ENCODE data around the gene APBB2.
"Not testable (repeated sequence)": the region's sequence is repeated elsewhere in the genome, so short reads cannot be mapped to it uniquely, and the experiment has no call there.

APBB2 gene

DNA sequence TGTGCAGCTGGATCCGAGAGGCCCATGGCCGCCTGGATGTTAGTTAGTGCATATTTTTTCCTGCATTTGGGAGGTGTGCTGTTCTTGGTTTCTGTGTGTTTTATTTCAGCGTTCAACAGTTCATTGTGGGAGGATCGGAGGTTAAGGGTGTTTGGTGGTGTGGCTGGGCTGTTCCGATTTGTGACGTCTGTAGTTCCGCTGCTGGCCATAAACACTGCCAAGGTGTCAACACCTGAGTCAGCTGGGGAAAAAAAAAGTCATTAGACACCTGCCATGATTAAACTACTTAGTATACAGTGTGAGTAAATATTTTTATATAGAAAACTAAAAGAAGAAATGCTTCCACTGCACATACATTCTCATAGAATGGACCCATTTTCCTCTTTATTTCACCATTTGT lies 200.2 kb downstream of the APBB2 start:
- no peak for DNase-seq (ENCODE audit: low read depth)

DNA sequence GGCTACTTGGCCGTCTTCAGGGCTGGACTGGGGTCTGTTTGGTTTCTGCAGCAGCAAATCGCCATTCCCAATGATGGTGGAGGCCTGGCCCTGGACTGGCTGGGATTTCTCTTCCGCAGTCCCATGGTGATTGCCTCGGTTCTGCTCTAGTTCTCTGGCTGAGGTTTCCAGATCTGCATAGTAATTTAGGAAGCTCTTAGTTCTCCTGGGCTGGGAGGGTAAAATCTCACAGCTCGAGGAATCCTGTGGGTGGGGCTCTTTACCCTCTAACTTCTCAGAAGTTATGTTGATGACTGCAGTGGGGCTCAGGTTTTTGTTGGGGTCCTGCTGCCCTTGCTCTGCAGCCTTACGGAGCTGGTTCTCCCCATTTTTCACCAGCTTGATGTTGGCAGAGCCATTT lies 200.6 kb downstream of the APBB2 start:
- DNase-seq (ENCODE audit: low read depth): no peak

DNA sequence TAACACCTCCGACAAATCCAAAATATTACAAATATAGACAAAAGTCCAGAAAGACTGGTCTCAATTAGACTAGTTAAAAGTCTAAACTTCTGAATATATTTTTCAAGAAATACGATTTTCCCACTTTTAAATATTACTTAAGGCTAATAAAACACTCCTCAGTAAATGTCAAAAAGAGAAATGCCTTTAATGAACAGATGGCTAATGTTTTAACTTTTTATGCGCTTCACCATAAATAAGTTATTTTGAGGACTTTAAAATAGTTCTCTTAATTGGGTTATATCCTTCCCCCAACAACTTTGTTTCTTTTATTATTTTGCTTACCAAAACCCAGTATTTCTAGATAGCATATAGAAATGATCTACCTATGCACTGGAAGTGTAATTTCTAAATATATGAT lies 201.4 kb downstream of the APBB2 start:
- DNase-seq (ENCODE audit: low read depth): no peak

DNA sequence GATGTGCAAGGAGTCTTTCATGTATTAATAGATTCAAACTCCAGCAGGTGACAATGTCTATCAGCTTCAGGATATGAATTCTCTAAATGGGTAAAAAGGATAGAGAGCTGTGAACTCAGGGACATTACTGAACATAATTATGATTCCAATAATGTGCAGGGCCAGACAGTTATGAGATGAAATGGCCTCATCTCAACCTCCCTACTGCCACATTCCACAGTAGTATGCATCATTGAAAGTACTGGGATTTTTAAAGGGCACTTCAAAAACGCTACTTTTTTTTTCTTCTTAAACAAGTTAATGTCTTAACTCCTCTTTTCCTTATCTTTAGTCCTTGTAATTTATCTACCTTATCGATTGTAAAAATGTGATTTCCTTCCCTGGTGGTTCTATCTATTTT lies 202.0 kb downstream of the APBB2 start:
- DNase-seq (ENCODE audit: low read depth): no peak

DNA sequence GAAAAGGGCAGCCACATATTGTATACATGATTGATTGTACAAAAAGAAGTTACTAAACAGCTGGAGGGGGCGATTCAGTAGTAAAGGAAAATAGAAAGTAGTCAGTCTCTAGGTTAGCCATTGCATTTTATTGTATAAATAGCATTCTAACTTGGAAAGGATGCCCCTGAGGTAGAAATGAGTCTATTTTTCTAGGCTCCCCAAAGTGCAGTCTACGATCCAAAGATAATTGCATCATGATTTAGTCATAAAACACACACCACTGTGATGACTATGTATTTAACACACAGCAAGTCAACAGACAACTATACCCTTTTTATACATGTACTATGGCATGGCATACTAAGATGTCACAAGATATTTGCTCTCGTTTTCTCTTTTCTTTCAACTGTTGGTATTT lies 204.9 kb downstream of the APBB2 start:
- DNase-seq (ENCODE audit: low read depth): no peak

DNA sequence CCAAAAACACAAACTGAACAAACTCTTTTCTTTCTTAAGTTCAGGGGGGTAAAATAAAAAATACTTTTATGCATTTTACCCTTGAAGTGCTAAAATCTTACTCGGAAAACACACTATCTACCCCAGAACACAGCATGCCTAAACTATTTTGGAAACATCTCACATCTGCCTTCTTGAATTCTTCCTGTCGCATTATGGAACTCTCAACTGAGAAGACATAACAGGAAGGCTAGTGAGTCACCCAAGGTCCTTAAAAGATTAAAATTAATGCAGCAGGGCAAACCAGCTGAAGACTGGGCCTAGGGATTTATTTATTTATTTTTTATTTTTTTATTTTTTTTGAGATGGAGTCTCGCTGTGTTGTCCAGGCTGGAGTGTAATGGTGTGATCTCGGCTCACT lies 208.2 kb downstream of the APBB2 start:
- DNase-seq (ENCODE audit: low read depth): no peak

DNA sequence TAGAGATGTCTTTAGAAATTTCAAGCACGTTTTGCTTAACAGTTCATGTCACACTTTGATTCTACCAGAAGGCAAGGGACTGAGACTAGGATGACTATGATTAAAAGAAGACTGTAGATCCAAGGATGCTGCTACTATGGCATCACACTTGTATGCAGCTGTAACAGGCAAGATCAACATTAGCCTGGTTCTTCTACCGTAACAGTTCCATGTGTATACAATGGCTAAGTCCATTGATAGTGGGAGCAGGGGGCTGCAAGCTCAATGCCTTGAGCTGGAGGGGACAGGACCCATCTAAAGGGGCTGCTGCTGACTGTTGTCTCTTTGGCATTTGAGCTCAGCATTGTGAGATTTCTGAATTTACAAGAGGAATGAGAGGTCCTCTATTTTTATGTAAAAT lies 212.0 kb downstream of the APBB2 start:
- DNase-seq (ENCODE audit: low read depth): no peak

DNA sequence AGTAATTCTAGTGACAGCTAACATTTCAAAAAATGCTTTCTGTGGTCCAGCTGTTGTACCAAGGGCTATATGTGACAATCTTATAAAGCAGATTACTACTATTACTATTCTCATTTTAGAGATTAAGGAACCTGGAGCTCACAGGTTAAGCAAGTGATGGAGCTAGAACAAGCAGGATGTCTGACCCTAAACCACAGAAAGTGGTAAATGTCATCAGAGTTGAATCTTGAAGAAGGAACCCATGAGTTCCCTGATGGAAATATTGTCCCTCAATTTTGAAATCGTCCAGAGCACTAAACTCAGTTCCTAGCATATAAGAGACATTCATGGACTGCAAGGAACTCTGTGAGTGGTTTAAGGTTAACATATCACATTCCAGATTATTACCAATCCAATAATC lies 214.0 kb downstream of the APBB2 start:
- DNase-seq (ENCODE audit: low read depth): no peak

DNA sequence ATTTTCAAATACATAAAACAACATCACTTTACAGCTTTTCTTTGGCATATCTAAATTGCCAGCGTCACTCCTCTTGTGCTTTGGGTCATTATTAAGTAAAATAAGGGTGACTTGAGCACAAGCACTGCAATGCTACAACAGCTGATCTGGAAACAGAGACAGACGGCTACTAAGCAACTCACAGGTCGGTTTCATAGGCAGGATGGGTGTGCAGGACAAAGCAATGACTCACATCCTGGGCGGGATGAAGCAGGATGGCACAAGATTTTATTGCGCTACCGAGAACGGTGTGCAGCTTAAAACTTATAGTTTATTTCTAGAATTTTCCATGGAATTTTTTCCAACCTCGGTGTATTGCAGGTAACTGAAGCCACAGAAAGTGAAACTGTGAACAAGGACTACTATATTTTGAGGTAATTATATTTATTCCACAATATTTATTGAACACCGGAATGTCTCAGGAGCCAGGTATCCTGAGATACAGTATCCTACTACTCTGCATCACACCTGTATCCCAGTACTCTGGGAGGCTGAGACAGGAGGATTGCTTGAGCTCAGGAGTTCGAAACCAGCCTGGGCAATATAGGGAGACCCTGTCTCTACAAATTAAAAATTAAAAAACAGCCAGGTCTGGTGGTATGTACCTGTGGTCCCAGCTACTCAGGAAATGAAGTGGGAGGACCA lies 215.5 kb downstream of the APBB2 start:
- no peak for DNase-seq (ENCODE audit: low read depth)

DNA sequence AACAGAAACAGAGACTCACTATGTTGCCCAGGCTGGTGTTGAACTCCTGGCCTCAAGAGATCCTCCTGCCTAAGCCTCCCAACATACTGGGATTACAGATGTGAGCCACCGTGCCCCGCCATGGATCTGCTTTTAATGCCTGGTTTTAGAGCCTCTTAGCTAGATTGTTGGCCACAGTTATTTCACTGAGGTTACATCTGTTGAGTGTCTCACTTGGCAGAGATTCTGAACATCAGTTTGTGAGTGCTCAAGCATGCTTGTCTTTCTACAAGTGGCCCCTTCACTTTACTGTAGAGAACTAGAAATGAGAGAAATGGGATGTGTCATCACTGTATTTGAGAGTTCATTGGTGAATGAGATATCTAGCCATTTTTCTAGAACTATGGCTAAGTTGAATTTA lies 218.5 kb downstream of the APBB2 start:
- DNase-seq (ENCODE audit: low read depth): no peak

DNA sequence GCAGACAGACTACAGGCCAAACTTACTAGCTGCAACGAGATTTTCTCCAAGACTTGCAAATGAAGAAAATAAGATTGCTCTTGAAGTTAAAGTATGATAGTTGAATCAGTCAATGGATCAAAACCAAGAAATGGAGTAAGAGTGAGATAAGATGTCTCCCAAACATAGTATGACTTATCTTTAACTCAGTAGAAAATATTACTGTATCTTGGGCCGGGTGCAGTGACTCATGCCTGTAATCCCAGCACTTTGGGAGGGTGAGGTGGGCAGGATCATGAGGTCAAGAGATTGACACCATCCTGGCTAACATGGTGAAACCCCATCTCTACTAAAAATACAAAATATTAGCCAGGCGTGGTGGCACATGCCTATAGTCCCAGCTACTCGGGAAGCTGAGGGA lies 220.0 kb downstream of the APBB2 start:
- DNase-seq (ENCODE audit: low read depth): not testable (repeated sequence)

DNA sequence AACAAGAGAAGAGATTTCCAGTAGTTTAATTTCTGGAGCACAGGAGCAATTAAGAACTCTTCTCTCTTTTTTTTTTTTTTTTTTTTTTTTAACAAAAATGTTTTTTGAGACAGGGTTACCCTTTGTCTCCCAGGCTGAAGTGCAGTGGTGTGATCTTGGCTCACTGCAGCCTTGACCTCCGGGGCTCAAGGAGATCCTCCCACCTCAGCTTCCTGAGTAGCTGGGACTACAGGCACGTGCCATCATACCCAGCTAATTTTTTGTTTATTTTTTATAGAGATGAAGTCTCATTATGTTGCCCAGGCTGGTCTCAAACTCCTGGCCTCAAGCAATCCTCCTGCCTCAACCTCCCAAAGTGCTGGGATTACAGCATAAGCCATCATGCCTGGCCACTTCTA lies 221.0 kb downstream of the APBB2 start:
- not testable (repeated sequence) for DNase-seq (ENCODE audit: low read depth)

DNA sequence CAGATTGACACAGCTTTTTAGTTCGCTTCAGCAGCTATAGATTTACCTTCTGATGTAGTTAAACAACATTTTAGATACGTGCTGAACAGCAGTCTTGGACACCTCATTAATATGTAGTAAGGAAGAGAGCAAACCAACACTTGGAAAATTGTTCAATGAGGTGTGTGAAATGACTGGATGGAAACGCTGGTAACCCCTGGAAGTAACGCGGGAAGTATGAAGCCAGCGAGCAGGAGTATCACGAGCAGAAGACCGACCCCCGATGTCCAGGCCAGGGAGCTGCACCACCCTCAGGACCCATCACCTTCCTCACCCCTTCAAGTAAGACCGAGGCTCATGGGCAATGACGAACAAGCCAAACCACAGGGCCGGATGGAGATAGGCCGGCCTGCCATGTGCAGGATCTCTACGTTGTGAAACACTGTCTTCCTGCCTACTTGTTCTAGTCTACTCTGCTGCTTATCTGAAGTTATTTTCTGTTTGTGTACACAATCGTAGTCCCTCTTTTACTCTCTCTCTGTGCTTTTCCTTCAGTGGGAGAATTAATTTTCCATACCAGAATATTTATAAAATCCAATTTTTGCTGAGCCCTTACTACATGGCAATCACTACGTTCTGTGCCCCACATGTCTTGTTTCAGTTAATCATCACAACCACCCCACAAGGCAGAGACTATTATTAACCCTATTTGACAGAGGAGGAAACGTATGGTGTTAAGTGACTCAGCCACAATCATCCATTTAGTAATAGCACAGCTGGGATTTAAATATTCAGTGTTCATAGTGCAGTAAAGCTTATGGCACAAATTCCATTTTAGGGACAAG lies 221.7 kb downstream of the APBB2 start:
- no peak for DNase-seq (ENCODE audit: low read depth)

DNA sequence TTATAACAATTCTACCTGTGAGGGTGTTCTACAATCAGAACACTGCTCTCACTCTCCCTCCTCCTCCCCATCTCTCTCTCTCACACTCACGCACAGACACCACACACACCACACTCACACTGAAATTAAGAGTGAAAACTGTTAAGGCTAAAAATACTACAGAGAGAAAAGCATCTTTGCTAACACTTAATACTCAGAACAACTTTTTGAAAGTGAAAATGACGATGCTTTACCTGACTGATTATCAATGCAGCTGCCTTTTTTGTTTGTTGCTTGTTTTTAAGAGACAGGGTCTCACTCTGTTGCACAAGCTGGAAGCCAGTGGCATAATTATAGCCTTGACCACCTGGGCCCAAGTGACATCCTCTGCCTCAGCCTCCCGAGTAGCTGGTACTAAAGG lies 222.4 kb downstream of the APBB2 start:
- no peak for DNase-seq (ENCODE audit: low read depth)

DNA sequence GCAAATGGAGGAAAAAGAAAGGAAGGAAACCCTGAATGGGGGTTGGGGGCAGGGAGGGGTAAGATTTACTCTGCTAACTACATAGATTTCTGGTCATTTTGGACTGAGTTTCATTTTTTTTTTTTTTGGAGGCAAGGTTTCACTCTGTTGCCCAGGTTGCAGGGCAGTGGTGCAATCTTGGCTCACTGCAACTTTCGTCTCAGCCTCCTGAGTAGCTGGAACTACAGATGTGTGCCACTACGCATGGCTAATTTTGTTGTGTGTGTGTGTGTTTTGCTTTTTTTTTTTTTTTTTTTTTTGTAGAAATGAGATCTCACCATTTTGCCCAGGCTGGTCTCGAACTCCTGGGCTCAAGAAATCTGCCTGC lies 223.5 kb downstream of the APBB2 start:
- no peak for DNase-seq (ENCODE audit: low read depth)

DNA sequence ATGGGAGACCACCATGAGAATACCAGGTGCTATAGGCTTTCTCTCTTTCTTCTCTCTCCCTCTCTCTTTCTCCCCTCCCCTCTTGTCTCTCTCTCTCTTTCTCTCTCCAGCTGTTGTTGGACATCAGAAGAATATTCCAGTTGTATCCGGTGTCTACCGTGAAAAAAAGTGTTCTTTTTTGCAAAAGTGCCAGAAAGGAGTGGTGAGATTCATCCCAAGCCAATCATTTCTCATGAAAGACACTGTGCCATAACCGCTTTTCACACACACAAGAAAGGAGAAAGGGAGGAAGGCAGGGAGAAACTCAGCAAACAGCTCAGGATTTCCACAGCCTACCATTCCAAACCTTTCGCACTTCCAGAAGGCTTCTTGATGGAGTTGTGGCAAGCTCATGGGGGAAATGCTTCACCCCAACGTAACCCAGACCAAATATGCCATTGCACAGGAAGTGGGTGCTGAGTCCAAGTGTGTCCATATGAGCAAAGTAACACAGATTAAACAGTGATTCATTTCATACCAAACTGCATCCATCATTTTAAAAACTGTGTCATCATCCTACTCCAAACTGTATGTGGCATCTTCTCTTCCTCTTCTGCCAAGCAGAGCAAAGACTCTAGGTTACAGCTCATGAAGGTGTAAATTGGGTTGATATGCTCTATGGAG lies 224.0 kb downstream of the APBB2 start:
- DNase-seq (ENCODE audit: low read depth): no peak

DNA sequence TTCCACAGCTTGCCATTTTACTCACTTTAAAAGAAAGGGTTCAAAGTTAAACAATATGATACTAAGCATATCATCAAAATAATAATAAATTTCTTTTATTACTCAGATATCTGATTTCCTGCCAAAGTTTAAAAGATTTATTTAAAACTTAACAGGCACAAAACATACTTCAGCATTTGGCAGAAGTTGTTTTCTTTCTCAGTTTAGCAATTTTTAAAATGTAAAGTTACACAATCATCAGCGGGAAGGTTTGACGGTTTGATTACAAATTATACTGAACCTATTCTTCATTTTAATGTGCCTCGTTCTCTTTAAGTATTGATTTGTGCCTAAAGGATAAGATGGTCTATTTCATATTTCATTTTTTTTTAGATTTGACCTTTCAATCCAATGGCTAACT lies 227.2 kb downstream of the APBB2 start:
- no peak for DNase-seq (ENCODE audit: low read depth)

DNA sequence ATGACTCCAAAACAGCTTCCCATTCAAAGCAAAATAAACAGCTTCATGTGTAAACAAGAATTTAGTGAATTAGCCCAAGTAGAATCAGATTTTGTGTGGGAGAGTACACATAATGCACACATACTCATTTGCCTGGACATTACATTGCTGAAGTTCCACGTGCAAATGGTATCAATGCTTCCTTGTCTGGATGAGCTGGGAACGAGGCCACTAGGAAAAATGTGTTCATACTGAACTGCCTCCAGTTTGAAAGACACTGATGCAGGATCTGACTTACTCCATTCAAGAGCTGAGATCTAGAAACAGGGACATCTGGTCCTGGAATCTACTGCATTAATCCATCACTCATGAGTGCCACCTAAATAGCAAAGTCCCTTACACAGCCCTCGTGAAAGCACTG lies 228.0 kb downstream of the APBB2 start:
- no peak for DNase-seq (ENCODE audit: low read depth)

DNA sequence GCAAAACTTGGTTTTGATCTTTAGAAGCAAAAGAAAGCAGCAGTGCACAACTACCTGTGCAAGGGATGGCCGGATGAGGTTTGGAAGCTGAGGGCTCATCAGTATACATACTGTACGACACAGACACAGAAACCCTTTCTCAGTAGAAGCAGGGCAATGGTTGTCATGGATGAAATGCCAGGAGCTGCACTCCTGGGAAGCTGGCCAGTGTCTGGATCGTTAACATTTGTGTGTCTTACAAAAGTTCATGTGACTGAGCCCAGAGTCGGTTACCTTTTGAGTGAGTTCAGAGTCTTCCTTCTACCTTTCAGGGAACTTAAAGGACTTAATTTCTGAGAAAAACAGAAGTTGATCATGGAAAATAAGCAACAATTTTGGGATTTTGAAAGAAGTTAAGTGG lies 230.3 kb downstream of the APBB2 start:
- DNase-seq (ENCODE audit: low read depth): no peak

DNA sequence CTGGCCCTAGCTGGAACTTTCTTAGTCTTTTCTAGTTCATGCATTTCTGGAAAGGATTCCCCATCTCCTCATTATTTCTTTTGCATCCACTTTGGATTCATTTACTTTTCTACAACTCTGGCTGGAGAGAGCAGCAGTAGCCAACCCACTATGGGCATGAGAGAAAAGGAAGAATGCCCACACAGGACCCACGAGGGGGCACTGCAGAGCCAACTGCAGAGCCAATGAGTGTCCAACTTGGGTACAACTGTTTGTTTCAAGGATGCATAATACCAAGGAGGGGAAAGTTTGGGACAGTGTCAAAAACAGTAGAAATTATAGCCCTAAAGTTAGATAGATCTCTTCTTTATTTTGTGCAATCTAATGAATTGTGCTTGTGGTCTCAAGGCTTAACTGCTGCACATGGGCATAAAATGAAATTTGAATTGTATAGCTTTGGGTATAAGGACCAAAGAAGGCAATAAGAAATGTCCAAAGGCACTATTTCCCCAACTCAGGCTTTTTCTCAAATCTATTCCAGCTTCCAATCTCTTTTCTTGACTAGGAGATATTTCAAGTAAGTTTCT lies 233.9 kb downstream of the APBB2 start:
- DNase-seq (ENCODE audit: low read depth): no peak

DNA sequence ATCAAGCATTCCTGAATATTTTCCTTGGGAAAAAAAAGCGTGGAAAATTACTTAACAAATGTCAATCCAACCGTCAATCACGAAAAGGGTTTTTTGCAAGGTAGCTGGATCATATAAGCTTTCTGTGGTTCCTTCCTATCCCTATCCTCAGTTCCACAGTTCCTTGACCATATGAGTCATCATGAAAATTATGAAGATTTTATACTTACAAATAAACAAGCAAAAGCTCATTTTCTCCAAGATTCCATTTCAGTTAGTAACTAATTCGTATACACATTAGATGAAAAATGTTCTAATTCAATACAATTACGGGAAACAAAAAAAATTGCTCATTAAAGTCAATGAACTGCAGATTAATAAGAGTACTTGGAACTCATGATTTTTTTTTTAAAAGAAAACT lies 235.8 kb downstream of the APBB2 start:
- no peak for DNase-seq (ENCODE audit: low read depth)

DNA sequence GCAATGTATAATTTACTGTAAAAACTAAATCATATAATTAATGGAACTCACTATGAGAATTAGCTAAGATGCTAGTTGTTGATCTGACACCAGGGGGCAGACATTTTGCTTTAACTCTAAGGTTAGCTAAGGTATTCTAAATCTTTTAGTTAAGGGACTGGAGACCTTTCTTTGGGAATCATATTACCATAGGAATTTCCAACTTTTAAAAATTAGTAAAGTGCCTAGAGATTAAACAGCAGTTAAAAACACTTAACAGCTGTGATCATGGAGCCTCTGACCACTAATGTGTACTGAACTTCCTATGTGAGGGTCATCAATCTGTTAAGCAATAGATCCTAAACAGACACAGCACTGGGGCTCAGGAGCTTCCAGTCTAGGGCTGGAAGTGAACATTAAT lies 238.0 kb downstream of the APBB2 start:
- no peak for DNase-seq (ENCODE audit: low read depth)

DNA sequence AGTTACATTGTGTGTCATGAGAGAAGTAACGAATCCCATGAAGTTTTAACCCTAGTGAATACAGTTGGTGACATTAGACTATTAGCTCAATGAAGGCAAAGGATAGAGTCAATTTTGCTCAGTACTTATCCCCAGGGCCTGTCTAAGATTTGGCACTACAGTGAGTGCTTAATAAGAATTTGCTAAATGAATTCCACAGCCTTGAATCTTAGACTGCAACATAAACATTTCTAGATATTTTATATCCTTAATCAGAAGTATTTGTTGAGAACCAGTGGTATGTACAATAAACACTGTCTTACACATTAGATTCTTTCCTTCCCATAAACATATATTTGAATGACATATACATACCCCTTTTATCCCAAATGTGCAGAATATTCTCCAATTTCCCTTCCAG lies 241.6 kb downstream of the APBB2 start:
- DNase-seq (ENCODE audit: low read depth): no peak

Data from stimulated activated CD8-positive, alpha-beta memory T cell treated with anti-CD3 and anti-CD28 coated beads, Interleukin-4, amount 100 ng/mL, for 24 hours (primary cell).